Keratinocyte (primary cell): ENCODE measurements around the gene KICS2. TPM values are rescaled to one million over a fixed set of nuclear protein-coding genes. Genes with fewer than 3 reads are reported as not detected.
A peak's percentile ranks its signal among the peaks of the same experiment; 100 is the strongest.

Source experiments
- DNase-seq: peaks from one replicate; pipeline ENCODE4 v3.0.0-alpha.2; 2011; ENCODE audit warnings: low read depth, missing footprints, low spot score
- FAIRE-seq: peaks from 2 replicates; lab custom pipeline; 2011; peaks lifted over from hg19 to GRCh38; lab: Jason Lieb, UNC
- H2AFZ ChIP-seq: 2 replicates; pipeline ENCODE4 v1.6.0; 2012; ENCODE audit warnings: low read length, control low read depth, inconsistent platforms; ENCODE audit not compliant: control insufficient read depth
- H3K27ac ChIP-seq: 2 replicates; pipeline ENCODE4 v1.5.1; 2011; ENCODE audit warnings: low read length; ENCODE audit not compliant: control insufficient read depth, insufficient read depth
- H3K27me3 ChIP-seq: 3 replicates; pipeline ENCODE4 v1.6.0; 2011; ENCODE audit warnings: low read length; ENCODE audit not compliant: control insufficient read depth, insufficient read depth; ENCODE audit errors: extremely low read depth
- H3K36me3 ChIP-seq, 2 experiments: 2 replicates in 1 of 2; 3 replicates in 1 of 2; pipeline ENCODE4 v1.5.1; 2011; ENCODE audit warnings: low read length in 2 of 2, mild to moderate bottlenecking in 1 of 2; ENCODE audit not compliant: control insufficient read depth in 2 of 2, insufficient read depth in 2 of 2; ENCODE audit errors: extremely low read depth in 1 of 2
- H3K4me1 ChIP-seq: 3 replicates; pipeline ENCODE4 v1.5.1; 2011; ENCODE audit warnings: low read length; ENCODE audit not compliant: control insufficient read depth, insufficient read depth; ENCODE audit errors: extremely low read depth
- H3K4me2 ChIP-seq: 3 replicates; pipeline ENCODE4 v1.6.0; 2011; ENCODE audit warnings: low read depth, low read length; ENCODE audit not compliant: control insufficient read depth, insufficient read depth; ENCODE audit errors: extremely low read depth
- H3K4me3 ChIP-seq, 3 experiments: fragments of 200-600 bp in 1 of 3; sonication (generic) in 1 of 3; 2 replicates in 2 of 3; 3 replicates in 1 of 3; pipeline ENCODE4 v1.5.1; 2011 to 2016; ENCODE audit warnings: low read length in 3 of 3, mild to moderate bottlenecking in 3 of 3, control low read depth in 2 of 3, inconsistent platforms in 1 of 3, low read depth in 1 of 3, mixed read lengths in 1 of 3, mixed run types in 1 of 3, moderate library complexity in 1 of 3; ENCODE audit not compliant: control insufficient read depth in 2 of 3, insufficient read depth in 2 of 3; ENCODE audit errors: extremely low read depth in 1 of 3
- H3K79me2 ChIP-seq: 2 replicates; pipeline ENCODE4 v1.6.0; 2012; ENCODE audit warnings: low read length; ENCODE audit not compliant: control insufficient read depth, insufficient read depth
- H3K9ac ChIP-seq: 3 replicates; pipeline ENCODE4 v1.6.0; 2011; ENCODE audit warnings: low read length; ENCODE audit not compliant: control insufficient read depth, insufficient read depth; ENCODE audit errors: extremely low read depth
- H3K9me1 ChIP-seq: 3 replicates; pipeline ENCODE4 v1.6.0; 2011; ENCODE audit warnings: low read length; ENCODE audit not compliant: control insufficient read depth, insufficient read depth; ENCODE audit errors: extremely low read depth
- H3K9me3 ChIP-seq: 2 replicates; pipeline ENCODE4 v1.5.1; 2012; ENCODE audit warnings: low read depth, low read length; ENCODE audit not compliant: control insufficient read depth
- H4K20me1 ChIP-seq: 3 replicates; pipeline ENCODE4 v1.6.0; 2011; ENCODE audit warnings: low read length; ENCODE audit not compliant: control insufficient read depth, insufficient read depth; ENCODE audit errors: extremely low read depth
- CTCF ChIP-seq, 3 experiments: IDR thresholded peaks in 1 of 3; conservative IDR thresholded peaks in 1 of 3; optimal IDR thresholded peaks in 1 of 3; 2 replicates in 2 of 3; 3 replicates in 1 of 3; pipeline versions ENCODE3 to v1.5.1; 2011; ENCODE audit warnings: low read length in 3 of 3, mild to moderate bottlenecking in 3 of 3, moderate library complexity in 2 of 3, control low read depth in 1 of 3, inconsistent platforms in 1 of 3; ENCODE audit not compliant: insufficient read depth in 2 of 3; ENCODE audit errors: extremely low read depth in 1 of 3
- EZH2 ChIP-seq: IDR thresholded peaks from one replicate; pipeline ENCODE4 v1.6.1; 2012; ENCODE audit warnings: inconsistent platforms, mild to moderate bottlenecking, low read length, moderate library complexity
- dilution Hi-C: fragments of 300-500 bp; cut with MboI; formaldehyde crosslinking; loops from one replicate; pipeline ENCODE4 v1.7.0; 2020; ENCODE audit warnings: low sequenced_read_pairs; ENCODE audit not compliant: extremely low pct_ligation_motif_present
- polyA plus RNA-seq, 5 experiments: library from polyadenylated mRNA; depleted of rRNA in 3 of 5; stranded (reverse) in 3 of 5; stranded (forward) in 1 of 5; unstranded in 1 of 5; fragments of >200 nt; gene quantifications; 1 replicate in 1 of 5; 2 replicates in 3 of 5; 3 replicates in 1 of 5; pipeline versions ENCODE4 v1.2.1 to v1.2.3, GENCODE V29; 2011 to 2012; ENCODE audit warnings: missing spikeins in 2 of 5, low read depth in 1 of 5, low replicate concordance in 1 of 5

The KICS2 gene
- polyA plus RNA-seq, 1 donor (not counting 4 experiments of a cell fraction or from before 2014, with no cell fraction given): 6.2 TPM

GRCh38 chr12:64181430-64182291, 40.4 kb downstream of the KICS2 start:
- DNase-seq: peak; percentile 94
- H3K27me3 ChIP-seq: no peaks in the 10 kb centered on the region
- H3K4me3 ChIP-seq: peak overlapping the region in 1 of 3 experiments; percentile 6
- no peaks in the 10 kb centered on the region for H3K79me2 ChIP-seq
- H3K27ac ChIP-seq: peak overlapping the region; percentile 87
- peaks cover 38% of the 10 kb centered on the region for H3K4me1 ChIP-seq
- peak overlapping the region; percentile 40 for H3K9ac ChIP-seq
- peak overlapping the region; percentile 59 for H2AFZ ChIP-seq
- TF ChIP-seq CTCF (optimal IDR thresholded peaks at IDR 0.05 in 1 of 3, IDR thresholded peaks at IDR 0.05 in 1 of 3, conservative IDR thresholded peaks at IDR 0.05 in 1 of 3; ENCODE audit: extremely low read depth in 1 of 3, insufficient read depth in 2 of 3, low read length in 3 of 3): peak; percentile 58 to 78 (median 64)
- no peak for TF ChIP-seq EZH2
- dilution Hi-C loops: no loop called here
- peak; percentile 98 for FAIRE-seq
- no peaks in the 10 kb centered on the region for H4K20me1 ChIP-seq
- no peaks in the 10 kb centered on the region for H3K9me3 ChIP-seq
- no peaks in the 10 kb centered on the region for H3K9me1 ChIP-seq
- peak overlapping the region; percentile 46 for H3K4me2 ChIP-seq
- no peaks in the 10 kb centered on the region for H3K36me3 ChIP-seq

- H3K79me2 ChIP-seq: no peaks in the 10 kb centered on the region
- H3K9me3 ChIP-seq: no peaks in the 10 kb centered on the region
- dilution Hi-C loops: no loop called here
- peak overlapping the region in 1 of 3 experiments; percentile 6 for H3K4me3 ChIP-seq
- no peaks in the 10 kb centered on the region for H4K20me1 ChIP-seq
- no peaks in the 10 kb centered on the region for H3K9me1 ChIP-seq
- H3K4me2 ChIP-seq: peak overlapping the region; percentile 46
- no peaks in the 10 kb centered on the region for H3K27me3 ChIP-seq
- H3K4me1 ChIP-seq: peaks cover 36% of the 10 kb centered on the region
- no peak for TF ChIP-seq EZH2
- TF ChIP-seq CTCF (optimal IDR thresholded peaks at IDR 0.05 in 1 of 3, IDR thresholded peaks at IDR 0.05 in 1 of 3, conservative IDR thresholded peaks at IDR 0.05 in 1 of 3; ENCODE audit: extremely low read depth in 1 of 3, insufficient read depth in 2 of 3, low read length in 3 of 3): no peak
- H3K9ac ChIP-seq: peak overlapping the region; percentile 40
- H2AFZ ChIP-seq: peak overlapping the region; percentile 59
- FAIRE-seq (no peak), DNase-seq (no peak)
- peak overlapping the region; percentile 87 for H3K27ac ChIP-seq
- no peaks in the 10 kb centered on the region for H3K36me3 ChIP-seq
Measured at GRCh38 chr12:64180951-64181350, 41.1 kb downstream of the KICS2 start.
